Measurements from ENCODE around the gene CYP11A1.

CYP11A1 gene

GRCh38 chr15:74319596-74320351 is 47.7 kb downstream of the CYP11A1 start:
- DNase-seq: no peak

GRCh38 chr15:74319138-74319460 is 48.3 kb downstream of the CYP11A1 start:
- DNase-seq: no peak

- no peak for DNase-seq
Measured at GRCh38 chr15:74318376-74319137, 48.9 kb downstream of the CYP11A1 start.

GRCh38 chr15:74317820-74318375 is 49.5 kb downstream of the CYP11A1 start:
- DNase-seq: no peak

- no peak for DNase-seq
Measured at GRCh38 chr15:74316141-74316540, 51.3 kb downstream of the CYP11A1 start.

GRCh38 chr15:74315626-74316025 is 51.8 kb downstream of the CYP11A1 start:
- no peak for DNase-seq

- no peak for DNase-seq
Measured at GRCh38 chr15:74314795-74315438, 52.5 kb downstream of the CYP11A1 start.

GRCh38 chr15:74313889-74314288 is 53.6 kb downstream of the CYP11A1 start:
- DNase-seq: no peak

- peak in 1 of 2 donors; percentile 3 for DNase-seq
Measured at GRCh38 chr15:74312445-74313007, 54.9 kb downstream of the CYP11A1 start.

GRCh38 chr15:74311734-74312444 is 55.6 kb downstream of the CYP11A1 start:
- no peak for DNase-seq

GRCh38 chr15:74307827-74308811 is 59.3 kb downstream of the CYP11A1 start:
- DNase-seq: peak; percentile 5 to 18

- no peak for DNase-seq
Measured at GRCh38 chr15:74306781-74307217, 60.6 kb downstream of the CYP11A1 start.

- DNase-seq: no peak
Measured at GRCh38 chr15:74305687-74306086, 61.8 kb downstream of the CYP11A1 start.

- DNase-seq: no peak
Measured at GRCh38 chr15:74304431-74304830, 63.0 kb downstream of the CYP11A1 start.

- no peak for DNase-seq
Measured at GRCh38 chr15:74303741-74304309, 63.6 kb downstream of the CYP11A1 start.

- no peak for DNase-seq
Measured at GRCh38 chr15:74302821-74303359, 64.6 kb downstream of the CYP11A1 start.

GRCh38 chr15:74301583-74302361 is 65.7 kb downstream of the CYP11A1 start:
- DNase-seq: no peak

GRCh38 chr15:74300057-74300795 is 67.2 kb downstream of the CYP11A1 start:
- DNase-seq: no peak

GRCh38 chr15:74297887-74298286 is 69.6 kb downstream of the CYP11A1 start:
- no peak for DNase-seq
